K562 (cell line): ENCODE measurements around the gene CDT1. TPM values are rescaled to one million over a fixed set of nuclear protein-coding genes. Genes with fewer than 3 reads are reported as not detected.

ENCODE experiments used
- ESRRB ChIP-seq: fragments of 250-450 bp; sonication (Bioruptor Pico); IDR thresholded peaks from 2 replicates; pipeline ENCODE4 v1.5.0; 2020; ENCODE audit warnings: mild to moderate bottlenecking, moderate library complexity, borderline replicate concordance
- HDAC6 ChIP-seq: IDR thresholded peaks from 2 replicates; pipeline ENCODE4 v1.6.1; 2012; ENCODE audit warnings: low read depth, mild to moderate bottlenecking, control low read depth, inconsistent platforms, low read length, moderate library complexity
- KDM4B ChIP-seq, 2 experiments: fragments of 450-650 bp in 1 of 2; sonication (generic) in 1 of 2; IDR thresholded peaks; 2 replicates each; pipeline ENCODE4 v1.6.1; 2016 to 2017; ENCODE audit warnings: borderline replicate concordance in 2 of 2, antibody characterized with exemption in 1 of 2, low read depth in 1 of 2, mild to moderate bottlenecking in 1 of 2
- MEIS2 ChIP-seq: fragments of 450-650 bp; IDR thresholded peaks from 2 replicates; pipeline ENCODE4 v1.6.1; 2014; ENCODE audit warnings: mild to moderate bottlenecking; ENCODE audit not compliant: partially characterized antibody
- MITF ChIP-seq: IDR thresholded peaks from 2 replicates; pipeline ENCODE4 v1.6.1; 2014; ENCODE audit warnings: antibody characterized with exemption
- MLLT1 ChIP-seq, 2 experiments: fragments of 450-650 bp; IDR thresholded peaks; 2 replicates each; pipeline ENCODE4 v1.6.1; 2016
- NELFE ChIP-seq: IDR thresholded peaks from 2 replicates; pipeline ENCODE4 v1.6.1; 2011; ENCODE audit warnings: mild to moderate bottlenecking; ENCODE audit not compliant: insufficient read depth, insufficient read length
- NFIC ChIP-seq: fragments of 450-650 bp; IDR thresholded peaks from 2 replicates; pipeline ENCODE4 v1.6.1; 2017; ENCODE audit warnings: mild to moderate bottlenecking, inconsistent platforms
- PCBP1 ChIP-seq: fragments of 200-400 bp; formaldehyde crosslinking; IDR thresholded peaks from 2 replicates; pipeline ENCODE4 v1.6.1; 2018; ENCODE audit warnings: mild to moderate bottlenecking, low read depth, low read length; ENCODE audit not compliant: poor library complexity, severe bottlenecking
- RBM14 ChIP-seq: fragments of 200-400 bp; formaldehyde crosslinking; IDR thresholded peaks from 2 replicates; pipeline ENCODE4 v1.6.1; 2018; ENCODE audit warnings: low read depth, mild to moderate bottlenecking, low read length, moderate library complexity, borderline replicate concordance; ENCODE audit not compliant: insufficient read depth
- RCOR1 ChIP-seq, 2 experiments: IDR thresholded peaks; 2 replicates each; pipeline ENCODE4 v1.6.1; 2012; ENCODE audit warnings: low read depth in 2 of 2, low read length in 2 of 2, borderline replicate concordance in 1 of 2, improper control_type of control experiment in 1 of 2
- SRSF1 ChIP-seq: fragments of 200-400 bp; formaldehyde crosslinking; IDR thresholded peaks from 2 replicates; pipeline ENCODE4 v1.6.1; 2017; ENCODE audit warnings: mild to moderate bottlenecking, low read depth, low read length, moderate library complexity
- XRCC4 ChIP-seq: IDR thresholded peaks from one replicate; pipeline ENCODE4 v1.6.1; 2011; ENCODE audit not compliant: insufficient read depth, insufficient read length; ENCODE audit errors: extremely low read depth
- YY1 ChIP-seq, 3 experiments: IDR thresholded peaks; 2 replicates each; pipeline ENCODE4 v1.6.1; 2011; ENCODE audit warnings: low read length in 2 of 3, mild to moderate bottlenecking in 2 of 3, moderate library complexity in 2 of 3, borderline replicate concordance in 1 of 3, control low read depth in 1 of 3, low read depth in 1 of 3; ENCODE audit not compliant: insufficient read depth in 3 of 3, insufficient replicate concordance in 2 of 3, control insufficient read depth in 1 of 3, insufficient read length in 1 of 3; ENCODE audit errors: extremely low read depth in 1 of 3
- ZNF3 ChIP-seq: fragments of 250-450 bp; sonication (Bioruptor Pico); IDR thresholded peaks from 2 replicates; pipeline ENCODE4 v1.5.0; 2021; ENCODE audit warnings: mild to moderate bottlenecking, moderate library complexity
- ZNF511 ChIP-seq: sonication (generic); formaldehyde crosslinking; IDR thresholded peaks from 2 replicates; pipeline ENCODE4 v1.8.0; 2022; ENCODE audit warnings: mild to moderate bottlenecking, missing genetic modification reagents
- ZNF76 ChIP-seq: fragments of 250-450 bp; sonication (Bioruptor Pico); IDR thresholded peaks from 2 replicates; pipeline ENCODE4 v1.4.0; 2020; ENCODE audit warnings: mild to moderate bottlenecking, moderate library complexity, borderline replicate concordance
- polyA plus RNA-seq, 8 experiments: library from polyadenylated mRNA; depleted of rRNA in 4 of 8; stranded (reverse) in 5 of 8; unstranded in 3 of 8; fragments of >200 nt; fragmentation: Nextera tagmentation in 2 of 8; fragmentation: Illumina TruSeq in 1 of 8; extraction: Ambion mirVana in 2 of 8; extraction: Trizol in 1 of 8; gene quantifications; 2 replicates each; pipeline versions ENCODE4 v1.2.1 to v1.2.3, GENCODE V29; 2011 to 2014; ENCODE audit warnings: inconsistent platforms in 1 of 8, missing spikeins in 1 of 8
- total RNA-seq, 7 experiments: library from RNA; depleted of rRNA in 6 of 7; stranded (reverse); fragments of >200 nt in 6 of 7; fragmentation: Illumina TruSeq in 2 of 7; extraction: Trizol in 2 of 7; gene quantifications; 2 replicates each; pipeline versions ENCODE4 v1.2.1 to v1.2.3, GENCODE V29; 2011 to 2021; ENCODE audit warnings: low replicate concordance in 1 of 7
- TF ChIP-seq, protein P1 (sequence below): fragments of 450-650 bp; IDR thresholded peaks from 2 replicates; pipeline ENCODE4 v1.6.1; 2018; ENCODE audit warnings: mild to moderate bottlenecking, low read depth; ENCODE audit not compliant: partially characterized antibody
- TF ChIP-seq, protein P2 (sequence below): sonication (generic); formaldehyde crosslinking; IDR thresholded peaks from 2 replicates; pipeline ENCODE4 v1.9.0; 2022; ENCODE audit warnings: mild to moderate bottlenecking, missing genetic modification reagents

The CDT1 gene
- total and polyA plus RNA-seq, 9 of the 15 experiments (the other 6 are each of a cell fraction or from before 2014, with no cell fraction given) = 0.92 to 178 (median 14.2) TPM

DNA sequence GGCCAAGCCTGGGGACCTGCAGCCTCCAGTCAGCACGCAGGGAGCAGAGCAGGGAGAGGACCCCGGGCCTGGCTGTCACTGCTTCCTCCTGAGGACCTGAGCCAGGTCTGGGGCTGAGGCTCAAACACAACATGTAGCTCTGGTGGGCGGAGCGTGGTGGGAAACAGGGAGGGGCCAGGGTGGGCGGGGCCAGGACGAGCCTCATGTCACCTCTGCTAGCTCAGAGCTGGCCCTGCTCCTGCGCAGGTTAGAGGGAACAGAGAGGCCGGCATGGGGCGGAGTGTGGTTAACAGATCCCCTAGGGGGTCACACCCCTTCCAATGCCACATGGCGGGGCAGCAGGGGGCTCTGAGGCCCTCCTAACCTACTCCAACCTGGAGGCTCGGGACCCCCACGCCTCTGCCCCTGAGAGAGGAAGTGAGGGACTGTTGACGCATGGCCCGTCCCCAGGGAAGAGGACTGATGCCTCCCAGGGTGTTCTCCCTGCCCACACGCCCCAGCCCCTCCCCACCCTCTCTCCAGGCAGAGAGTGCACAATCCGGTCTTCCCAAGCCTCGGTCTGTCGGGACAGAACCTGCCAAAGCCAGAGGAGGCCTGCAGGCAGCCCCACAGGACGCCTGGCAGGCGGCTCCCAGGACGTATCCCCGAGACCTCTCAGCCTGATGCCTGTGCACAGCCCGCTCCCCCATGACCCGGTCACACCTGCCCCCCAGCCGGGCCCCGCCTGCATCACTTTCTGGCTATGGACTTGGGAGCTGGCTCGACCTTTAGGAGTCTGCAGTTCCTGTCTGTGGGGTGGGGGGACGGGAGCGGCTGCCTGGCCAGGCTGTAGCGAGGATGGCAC lies 33.8 kb upstream of the CDT1 start (continued):
- TF ChIP-seq, protein P1, sequence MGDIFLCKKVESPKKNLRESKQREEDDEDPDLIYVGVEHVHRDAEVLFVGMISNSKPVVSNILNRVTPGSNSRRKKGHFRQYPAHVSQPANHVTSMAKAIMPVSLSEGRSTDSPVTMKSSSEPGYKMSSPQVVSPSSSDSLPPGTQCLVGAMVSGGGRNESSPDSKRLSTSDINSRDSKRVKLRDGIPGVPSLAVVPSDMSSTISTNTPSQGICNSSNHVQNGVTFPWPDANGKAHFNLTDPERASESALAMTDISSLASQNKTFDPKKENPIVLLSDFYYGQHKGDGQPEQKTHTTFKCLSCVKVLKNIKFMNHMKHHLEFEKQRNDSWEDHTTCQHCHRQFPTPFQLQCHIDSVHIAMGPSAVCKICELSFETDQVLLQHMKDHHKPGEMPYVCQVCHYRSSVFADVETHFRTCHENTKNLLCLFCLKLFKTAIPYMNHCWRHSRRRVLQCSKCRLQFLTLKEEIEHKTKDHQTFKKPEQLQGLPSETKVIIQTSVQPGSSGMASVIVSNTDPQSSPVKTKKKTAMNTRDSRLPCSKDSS = no peak
- TF ChIP-seq MITF (0 out of 2 replicates have a peak, but pooled peaks have one; percentile 31), MLLT1 (IDR thresholded peaks at IDR 0.05) (0 out of 4 replicates have a peak, but pooled peaks of 1 of the 2 experiments have one; percentile 16), PCBP1 (no peak), ZNF3 (CRISPR knock-in tag) (no peak), ZNF511 (CRISPR knock-in tag) (0 out of 2 replicates have a peak, but pooled peaks have one; percentile 2), YY1 (IDR thresholded peaks at IDR 0.05; ENCODE audit: borderline replicate concordance in 1 of 3, control insufficient read depth in 1 of 3, extremely low read depth in 1 of 3, insufficient read depth in 3 of 3, insufficient read length in 1 of 3, insufficient replicate concordance in 2 of 3, low read depth in 1 of 3, low read length in 2 of 3) (peak in 2 of 3 experiments; percentile 9 to 23), XRCC4 (no peak), SRSF1 (no peak), ESRRB (CRISPR knock-in tag) (no peak), HDAC6 (no peak), RCOR1 (IDR thresholded peaks at IDR 0.05; ENCODE audit: borderline replicate concordance in 1 of 2, low read depth in 2 of 2, low read length in 2 of 2) (no peak), RBM14 (0 out of 2 replicates have a peak, but pooled peaks have one; percentile 30), ZNF76 (CRISPR knock-in tag) (no peak), MEIS2 (peak; percentile 36), KDM4B (IDR thresholded peaks at IDR 0.05; ENCODE audit: borderline replicate concordance in 2 of 2, low read depth in 1 of 2) (peak in 1 of 2 experiments; percentile 12; a peak in 1 of 4 replicates), NELFE (no peak), NFIC (no peak; the same call in 1 of the 2 replicates)
- TF ChIP-seq, protein P2, sequence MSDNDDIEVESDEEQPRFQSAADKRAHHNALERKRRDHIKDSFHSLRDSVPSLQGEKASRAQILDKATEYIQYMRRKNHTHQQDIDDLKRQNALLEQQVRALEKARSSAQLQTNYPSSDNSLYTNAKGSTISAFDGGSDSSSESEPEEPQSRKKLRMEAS = peak; percentile 27; the same call in 1 of the 2 replicates
